ENCODE measurements around the gene PMP22. TPM values are rescaled to one million over a fixed set of nuclear protein-coding genes. Genes with fewer than 3 reads are reported as not detected.

The PMP22 gene
- total and polyA plus RNA-seq, 2 donors (not counting 3 experiments of a cell fraction or from before 2014, with no cell fraction given): 67.2 to 103 TPM

DNA sequence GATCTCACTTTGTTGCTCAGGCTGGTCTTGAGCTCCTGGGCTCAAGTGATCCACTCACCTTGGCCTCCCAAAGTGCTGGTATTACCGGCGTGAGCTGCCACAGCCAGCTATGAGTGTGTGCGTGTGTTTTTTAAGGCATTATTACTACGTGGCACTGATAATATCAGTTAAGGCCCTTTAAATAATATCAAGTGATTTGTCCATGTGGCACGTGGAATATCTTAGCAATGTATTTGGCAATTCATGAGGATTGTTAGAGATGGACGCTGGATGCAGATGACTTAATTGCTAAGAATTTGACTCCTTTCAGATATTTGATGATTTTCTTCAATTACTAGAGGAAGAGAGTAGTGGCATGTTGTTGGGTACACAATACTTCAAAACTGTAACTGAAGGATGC is 25.5 kb upstream of the PMP22 start:
- intact Hi-C loops (cut with micrococcal nuclease): no loop called here
- FAIRE-seq: no peak
- dilution Hi-C loops (cut with MboI; ENCODE audit: extremely low pct_ligation_motif_present, low sequenced_read_pairs): no loop called here

More for the DNA sequence above, 25.5 kb upstream of the PMP22 start:
- no peaks in the 10 kb centered on the region for H3K9me1 ChIP-seq (replicated peaks; ENCODE audit: control insufficient read depth, extremely low read depth, insufficient read depth, low read length)
- no peak overlapping the region for H3K4me3 ChIP-seq (replicated peaks in 1 of 3; ENCODE audit: insufficient read depth in 1 of 3, low read depth in 1 of 3, low read length in 3 of 3)
- H3K79me2 ChIP-seq (ENCODE audit: control insufficient read depth, insufficient read depth, low read length): no peaks in the 10 kb centered on the region
- BruUV-seq (replicated peaks): no TSS peak
- no peak overlapping the region for H3K9ac ChIP-seq (replicated peaks; ENCODE audit: extremely low read depth, insufficient read depth, low read length)
- H2AFZ ChIP-seq (ENCODE audit: low read depth, low read length): no peak overlapping the region
- TF ChIP-seq, protein P1, sequence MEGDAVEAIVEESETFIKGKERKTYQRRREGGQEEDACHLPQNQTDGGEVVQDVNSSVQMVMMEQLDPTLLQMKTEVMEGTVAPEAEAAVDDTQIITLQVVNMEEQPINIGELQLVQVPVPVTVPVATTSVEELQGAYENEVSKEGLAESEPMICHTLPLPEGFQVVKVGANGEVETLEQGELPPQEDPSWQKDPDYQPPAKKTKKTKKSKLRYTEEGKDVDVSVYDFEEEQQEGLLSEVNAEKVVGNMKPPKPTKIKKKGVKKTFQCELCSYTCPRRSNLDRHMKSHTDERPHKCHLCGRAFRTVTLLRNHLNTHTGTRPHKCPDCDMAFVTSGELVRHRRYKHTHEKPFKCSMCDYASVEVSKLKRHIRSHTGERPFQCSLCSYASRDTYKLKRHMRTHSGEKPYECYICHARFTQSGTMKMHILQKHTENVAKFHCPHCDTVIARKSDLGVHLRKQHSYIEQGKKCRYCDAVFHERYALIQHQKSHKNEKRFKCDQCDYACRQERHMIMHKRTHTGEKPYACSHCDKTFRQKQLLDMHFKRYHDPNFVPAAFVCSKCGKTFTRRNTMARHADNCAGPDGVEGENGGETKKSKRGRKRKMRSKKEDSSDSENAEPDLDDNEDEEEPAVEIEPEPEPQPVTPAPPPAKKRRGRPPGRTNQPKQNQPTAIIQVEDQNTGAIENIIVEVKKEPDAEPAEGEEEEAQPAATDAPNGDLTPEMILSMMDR (IDR thresholded peaks at IDR 0.05; ENCODE audit: extremely low read depth in 1 of 2, insufficient read depth in 1 of 2, low read depth in 1 of 2, low read length in 2 of 2): no peak
- TF ChIP-seq, protein P2, sequence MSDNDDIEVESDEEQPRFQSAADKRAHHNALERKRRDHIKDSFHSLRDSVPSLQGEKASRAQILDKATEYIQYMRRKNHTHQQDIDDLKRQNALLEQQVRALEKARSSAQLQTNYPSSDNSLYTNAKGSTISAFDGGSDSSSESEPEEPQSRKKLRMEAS (IDR thresholded peaks at IDR 0.05; ENCODE audit: insufficient read depth, insufficient read length): no peak
- no peak for TF ChIP-seq POLR2A (IDR thresholded peaks at IDR 0.05; ENCODE audit: low read depth, low read length)
- TF ChIP-seq JUN (IDR thresholded peaks at IDR 0.05; ENCODE audit: borderline replicate concordance, insufficient read depth, insufficient read length, low read depth): no peak
- TF ChIP-seq MYC (IDR thresholded peaks at IDR 0.05; ENCODE audit: low read depth, low read length): no peak
- no peak for TF ChIP-seq POLR2AphosphoS5 (IDR thresholded peaks at IDR 0.05; ENCODE audit: insufficient read depth, low read depth, low read length)
- no peak for TF ChIP-seq GATA2 (IDR thresholded peaks at IDR 0.05; ENCODE audit: insufficient read depth, insufficient read length, low read depth, low read length)
- no peak for TF ChIP-seq EZH2 (IDR thresholded peaks at IDR 0.05; ENCODE audit: borderline replicate concordance, low read depth, low read length, severe bottlenecking)
- TF ChIP-seq FOS (IDR thresholded peaks at IDR 0.05; ENCODE audit: borderline replicate concordance, insufficient read depth, low read length): no peak
- no peaks in the 10 kb centered on the region for H3K36me3 ChIP-seq (ENCODE audit: control insufficient read depth in 2 of 2, extremely low read depth in 1 of 2, insufficient read depth in 2 of 2, low read length in 2 of 2)
- POLR2A ChIA-PET: no interaction called here
- peaks cover 5% of the 10 kb centered on the region for H3K4me1 ChIP-seq (ENCODE audit: control insufficient read depth, extremely low read depth, insufficient read depth, low read length)
- no peak overlapping the region for H3K4me2 ChIP-seq (ENCODE audit: insufficient read depth, low read length)
- peaks cover 0 to 5% of the 10 kb centered on the region in 2 experiments for H3K27me3 ChIP-seq (ENCODE audit: control insufficient read depth in 2 of 2, insufficient read depth in 2 of 2, low read length in 2 of 2)
- no peaks in the 10 kb centered on the region for H4K20me1 ChIP-seq (replicated peaks; ENCODE audit: control insufficient read depth, extremely low read depth, insufficient read depth, low read length)
- H3K9me3 ChIP-seq (replicated peaks; ENCODE audit: control insufficient read depth, insufficient read depth, low read length): no peaks in the 10 kb centered on the region
- no peak for DNase-seq (ENCODE audit: low read depth, low spot score)
- H3K27ac ChIP-seq (ENCODE audit: insufficient read depth, low read depth, low read length): no peak overlapping the region
- CTCF ChIA-PET: interaction anchor here (1.2 to 1.9 kb wide), 2 partner anchors 29 to 212 kb away, joined by 3 to 5 read pairs; no protein-coding TSS in a partner anchor
